Activated T-helper 1 cell treated with anti-CD3 and anti-CD28 coated beads, Interleukin-12 subunit alpha, Interleukin-12 subunit beta, Interleukin-2, Interleukin-4 antibody, amounts not matched to agents 30 ng/mL and 10 ng/mL and 1 ng/mL, durations not matched to agents 14 hours and 24 hours and 36 hours (primary cell): ENCODE measurements around the gene DUSP1. TPM values are rescaled to one million over a fixed set of nuclear protein-coding genes. Genes with fewer than 3 reads are reported as not detected.
A peak's percentile ranks its signal among the peaks of the same experiment; 100 is the strongest.

Source experiments
- DNase-seq: peaks from one replicate; pipeline ENCODE4 v3.0.0; 2021; ENCODE audit warnings: low spot score
- H3K27ac Mint-ChIP-seq: one replicate; pipeline ENCODE4 v1.8.0; 2021; ENCODE audit warnings: mild to moderate bottlenecking, mixed read lengths
- H3K27me3 Mint-ChIP-seq: one replicate; pipeline ENCODE4 v1.8.0; 2022; ENCODE audit warnings: mild to moderate bottlenecking, moderate library complexity, mixed read lengths; ENCODE audit not compliant: insufficient read depth
- H3K36me3 Mint-ChIP-seq: one replicate; pipeline ENCODE4 v1.8.0; 2021; ENCODE audit warnings: low read depth, mixed read lengths
- H3K4me1 Mint-ChIP-seq: one replicate; pipeline ENCODE4 v1.8.0; 2021; ENCODE audit warnings: low read depth, mixed read lengths
- H3K4me3 Mint-ChIP-seq: one replicate; pipeline ENCODE4 v1.8.0; 2021; ENCODE audit warnings: mild to moderate bottlenecking, moderate library complexity, mixed read lengths
- H3K9me3 Mint-ChIP-seq: one replicate; pipeline ENCODE4 v1.8.0; 2021; ENCODE audit warnings: mixed read lengths
- intact Hi-C: fragments of 100-400 bp; cut with micrococcal nuclease; formaldehyde crosslinking; loops from one replicate; pipeline ENCODE4 v1.15.1; 2024
- total RNA-seq: library from RNA; stranded (reverse); gene quantifications from 2 replicates; pipeline ENCODE4 v1.2.3, GENCODE V29; 2022

The DUSP1 gene
- total RNA-seq, 1 donor from 2014 or later, result 12.5 TPM

DNA sequence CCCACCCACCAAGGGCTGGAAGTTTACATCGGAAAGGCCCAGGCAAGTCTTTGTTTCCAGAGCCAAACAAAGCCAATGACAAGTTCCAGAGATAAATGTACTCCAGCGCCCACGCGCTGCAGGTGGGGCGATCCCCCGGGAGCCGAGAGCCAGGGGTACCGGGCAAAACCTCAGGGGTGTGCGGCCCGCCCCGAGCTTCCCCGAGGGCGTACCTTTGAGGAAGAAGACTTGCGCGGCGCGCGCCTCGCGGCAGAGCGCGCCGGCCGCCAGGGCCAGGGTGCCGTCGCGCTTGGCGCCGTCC is 671 bp downstream of the DUSP1 start:
- H3K9me3 Mint-ChIP-seq, result no peaks in the 10 kb centered on the region
- intact Hi-C loops, result loop anchor here (2.0 to 10.0 kb wide), 3 partner anchors 558 to 1114 kb away; partner anchors contain the start of genes CPEB4, FBXW11 and STC2
- no peaks in the 10 kb centered on the region for H3K27me3 Mint-ChIP-seq
- H3K4me3 Mint-ChIP-seq, result peak overlapping the region; percentile 88
- H3K36me3 Mint-ChIP-seq, result peaks cover 19% of the 10 kb centered on the region
- peak overlapping the region; percentile 76 for H3K27ac Mint-ChIP-seq
- no peak for DNase-seq
- peaks cover 61% of the 10 kb centered on the region for H3K4me1 Mint-ChIP-seq

DNA sequence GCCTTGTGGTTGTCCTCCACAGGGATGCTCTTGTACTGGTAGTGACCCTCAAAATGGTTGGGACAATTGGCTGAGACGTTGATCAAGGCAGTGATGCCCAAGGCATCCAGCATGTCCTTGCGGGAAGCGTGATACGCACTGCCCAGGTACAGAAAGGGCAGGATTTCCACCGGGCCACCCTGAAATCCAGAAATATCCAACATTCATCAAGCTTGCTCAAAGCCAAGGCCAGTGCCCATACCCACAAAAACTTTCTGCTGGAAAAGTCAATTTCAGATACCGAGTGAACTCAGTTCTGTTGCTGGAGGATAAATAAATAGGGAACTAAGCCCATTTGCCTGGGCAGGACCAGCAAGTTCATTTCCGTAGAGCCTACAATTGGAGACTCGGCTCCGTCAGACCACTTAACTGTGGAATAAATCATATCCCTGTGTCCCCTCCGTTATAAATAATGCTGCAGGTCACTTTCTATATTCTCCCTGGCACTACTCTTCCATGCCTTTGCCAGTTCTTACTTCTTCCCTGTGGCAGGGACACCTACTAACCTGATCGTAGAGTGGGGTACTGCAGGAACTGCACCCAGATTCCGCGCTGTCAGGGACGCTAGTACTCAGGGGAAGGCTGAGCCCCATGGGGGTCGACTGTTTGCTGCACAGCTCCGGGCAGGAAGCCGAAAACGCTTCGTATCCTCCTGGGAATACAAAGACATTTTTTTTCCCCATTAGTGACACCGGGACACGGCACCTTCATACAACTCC is 1.2 kb downstream of the DUSP1 start:
- no peak for DNase-seq
- Mint-ChIP-seq H3K36me3 (peaks cover 19% of the 10 kb centered on the region), H3K9me3 (no peaks in the 10 kb centered on the region), H3K27ac (peak overlapping the region; percentile 76), H3K4me3 (peak overlapping the region; percentile 88), H3K4me1 (peaks cover 64% of the 10 kb centered on the region), H3K27me3 (no peaks in the 10 kb centered on the region)
- intact Hi-C loops, result loop anchor here (2.0 to 10.0 kb wide), 4 partner anchors 559 to 1115 kb away; partner anchors contain the start of genes CPEB4, FBXW11, STC2 and STK10

DNA sequence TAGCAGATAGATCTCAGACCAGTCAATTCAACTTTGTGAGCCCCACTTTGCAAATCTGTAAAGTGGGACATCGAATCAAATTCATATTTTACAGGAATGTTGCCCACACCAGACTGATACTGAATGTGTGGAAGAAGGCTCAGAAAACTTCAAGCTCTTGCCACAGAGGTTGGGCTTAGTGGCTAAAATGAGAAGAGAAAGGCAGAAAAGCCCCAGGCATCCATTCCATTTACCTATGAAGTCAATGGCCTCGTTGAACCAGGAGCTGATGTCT is 1.7 kb downstream of the DUSP1 start:
- H3K4me3 Mint-ChIP-seq, result peak overlapping the region; percentile 88
- peaks cover 19% of the 10 kb centered on the region for H3K36me3 Mint-ChIP-seq
- H3K27ac Mint-ChIP-seq, result peak overlapping the region; percentile 9
- no peaks in the 10 kb centered on the region for H3K9me3 Mint-ChIP-seq
- no peak for DNase-seq
- intact Hi-C loops, result loop anchor here (5.0 kb wide), 1 partner anchor 582 kb away; the partner anchor contains the start of gene STK10
- H3K4me1 Mint-ChIP-seq, result peaks cover 62% of the 10 kb centered on the region
- H3K27me3 Mint-ChIP-seq, result no peaks in the 10 kb centered on the region

DNA sequence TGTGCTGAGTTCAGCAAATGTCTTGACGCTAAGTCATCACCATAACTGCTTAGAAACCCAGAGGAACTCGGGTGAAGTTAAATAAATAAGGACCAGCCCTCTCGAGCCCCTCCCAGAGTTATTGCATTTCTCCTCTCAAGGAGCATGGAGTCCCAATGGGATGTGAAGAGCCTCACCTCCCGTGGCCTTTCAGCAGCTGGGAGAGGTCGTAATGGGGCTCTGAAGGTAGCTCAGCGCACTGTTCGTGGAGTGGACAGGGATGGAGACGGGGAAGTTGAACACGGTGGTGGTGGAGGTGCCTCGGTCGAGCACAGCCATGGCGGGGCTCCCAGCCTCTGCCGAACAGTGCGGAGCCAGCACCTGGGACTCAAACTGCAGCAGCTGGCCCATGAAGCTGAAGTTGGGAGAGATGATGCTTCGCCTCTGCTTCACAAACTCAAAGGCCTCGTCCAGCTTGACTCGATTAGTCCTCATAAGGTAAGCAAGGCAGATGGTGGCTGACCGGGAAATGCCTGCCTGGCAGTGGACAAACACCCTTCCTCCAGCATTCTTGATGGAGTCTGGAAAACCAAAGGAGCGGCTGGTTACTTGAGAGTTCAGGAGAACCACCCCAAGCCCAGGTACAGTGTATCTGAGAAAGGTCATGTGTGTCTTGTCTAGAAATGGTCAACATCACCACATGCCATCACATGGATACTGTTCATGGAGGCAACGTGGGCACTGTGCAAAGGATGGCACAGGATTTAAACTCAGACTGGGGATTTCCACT is 2.2 kb downstream of the DUSP1 start:
- intact Hi-C loops, result loop anchor here (5.0 kb wide), 1 partner anchor 581 kb away; the partner anchor contains the start of gene STK10
- no peaks in the 10 kb centered on the region for H3K9me3 Mint-ChIP-seq
- no peak for DNase-seq
- H3K36me3 Mint-ChIP-seq, result peaks cover 19% of the 10 kb centered on the region
- peak overlapping the region; percentile 88 for H3K4me3 Mint-ChIP-seq
- peaks cover 61% of the 10 kb centered on the region for H3K4me1 Mint-ChIP-seq
- no peaks in the 10 kb centered on the region for H3K27me3 Mint-ChIP-seq
- no peak overlapping the region for H3K27ac Mint-ChIP-seq

DNA sequence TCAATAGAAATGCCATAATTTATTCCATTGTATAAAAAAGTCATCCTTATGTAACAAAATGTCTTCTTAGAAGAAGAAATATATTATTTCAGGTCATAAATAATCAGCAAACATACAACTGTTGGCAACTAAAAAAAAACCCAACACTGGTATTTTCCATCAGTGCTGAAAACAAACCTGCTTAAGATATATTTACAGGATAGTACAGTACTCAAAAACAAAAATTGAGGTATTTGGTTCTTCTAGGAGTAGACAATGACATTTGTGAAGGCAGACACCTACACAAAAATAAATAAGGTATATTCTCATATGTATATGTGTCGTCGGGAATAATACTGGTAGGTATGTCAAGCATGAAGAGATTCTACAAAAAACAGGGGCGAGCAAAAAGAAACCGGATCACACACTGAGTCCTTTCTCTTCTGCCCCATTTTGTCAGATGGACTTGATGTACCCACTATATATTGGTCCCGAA is 2.9 kb downstream of the DUSP1 start:
- H3K27ac Mint-ChIP-seq, result no peak overlapping the region

DNA sequence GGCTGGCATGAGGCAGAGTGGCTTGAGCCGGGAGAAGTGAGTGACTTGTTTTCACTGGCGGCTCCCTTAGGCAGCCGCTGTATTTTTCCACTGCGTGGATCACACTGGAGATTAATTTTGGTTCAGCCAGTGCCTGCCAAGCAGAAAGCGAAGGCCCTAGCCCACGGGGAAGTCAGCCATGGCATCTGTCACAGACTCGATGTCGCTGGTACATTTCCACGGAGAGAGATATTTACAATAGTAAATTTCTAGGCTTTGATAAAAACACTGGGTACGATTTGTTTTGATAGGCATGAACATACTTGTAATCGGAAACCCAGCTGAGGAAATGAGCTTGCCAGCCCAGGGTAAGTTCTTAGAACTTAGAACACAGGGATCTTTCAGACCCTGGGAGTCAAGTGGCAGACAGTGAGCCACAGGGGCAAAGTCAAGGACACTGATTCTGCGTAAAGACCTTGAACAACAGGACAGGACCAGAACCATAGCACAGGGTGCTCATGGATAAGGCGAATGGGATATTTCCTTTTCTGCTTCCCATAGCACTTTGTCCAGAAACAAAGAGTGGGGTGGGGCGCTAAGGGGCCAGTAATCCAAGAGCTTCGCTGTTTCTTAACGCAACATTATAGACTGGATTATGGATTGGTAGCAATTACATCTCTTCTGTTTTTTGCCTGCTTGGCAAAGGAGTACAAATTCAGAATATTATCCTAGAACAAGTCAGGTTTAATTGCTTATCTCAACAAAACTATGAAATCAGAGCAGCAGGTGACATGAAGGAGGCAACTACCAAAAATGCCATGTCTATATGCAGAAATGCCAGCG is 4.5 kb downstream of the DUSP1 start:
- H3K9me3 Mint-ChIP-seq, result no peaks in the 10 kb centered on the region
- H3K36me3 Mint-ChIP-seq, result peaks cover 19% of the 10 kb centered on the region
- intact Hi-C loops, result loop anchor here (5.0 kb wide), 1 partner anchor 579 kb away; the partner anchor contains the start of gene STK10
- H3K27me3 Mint-ChIP-seq, result no peaks in the 10 kb centered on the region
- peaks cover 40% of the 10 kb centered on the region for H3K4me1 Mint-ChIP-seq
- peak overlapping the region; percentile 87 for H3K27ac Mint-ChIP-seq
- no peak overlapping the region for H3K4me3 Mint-ChIP-seq
- DNase-seq, result no peak

More for the DNA sequence above, 2.9 kb downstream of the DUSP1 start:
- DNase-seq, result no peak
- Mint-ChIP-seq H3K9me3 (no peaks in the 10 kb centered on the region), H3K4me3 (no peak overlapping the region), H3K36me3 (peaks cover 19% of the 10 kb centered on the region), H3K4me1 (peaks cover 55% of the 10 kb centered on the region), H3K27me3 (no peaks in the 10 kb centered on the region)
- intact Hi-C loops, result loop anchor here (5.0 kb wide), 1 partner anchor 581 kb away; the partner anchor contains the start of gene STK10

DNA sequence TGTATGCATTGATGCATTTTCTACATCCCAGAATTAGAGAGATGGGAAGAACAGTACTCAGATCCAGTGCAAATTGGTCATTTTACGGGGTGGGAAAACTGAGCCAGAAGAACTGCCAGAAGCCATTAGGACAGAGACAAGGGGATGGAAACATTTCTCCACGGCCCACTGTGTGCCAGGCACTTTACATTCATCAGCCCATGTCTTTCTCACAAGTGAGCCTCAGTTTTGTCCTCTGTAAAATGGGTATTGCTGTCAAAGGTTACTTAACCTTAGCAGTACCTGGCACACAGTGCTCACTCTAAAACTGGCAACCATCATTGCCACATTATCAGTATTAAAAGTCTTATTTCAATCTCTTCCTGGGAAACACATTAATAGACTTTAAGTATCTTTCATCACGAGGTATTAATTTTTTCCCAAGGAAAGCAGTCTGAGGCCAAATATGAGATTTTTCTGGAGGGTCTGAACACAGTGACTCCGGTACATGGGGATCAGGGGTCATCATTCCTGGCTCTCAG is 5.2 kb downstream of the DUSP1 start:
- Mint-ChIP-seq H3K9me3 (no peaks in the 10 kb centered on the region), H3K27ac (peak overlapping the region; percentile 87), H3K4me1 (peaks cover 40% of the 10 kb centered on the region), H3K36me3 (peaks cover 19% of the 10 kb centered on the region), H3K27me3 (peaks cover 5% of the 10 kb centered on the region), H3K4me3 (peak overlapping the region; percentile 76)
- no peak for DNase-seq
- intact Hi-C loops, result loop anchor here (1.0 to 5.0 kb wide), 9 partner anchors 11 to 579 kb away; partner anchors contain the start of genes BNIP1, CREBRF, ERGIC1 and RPL26L1

DNA sequence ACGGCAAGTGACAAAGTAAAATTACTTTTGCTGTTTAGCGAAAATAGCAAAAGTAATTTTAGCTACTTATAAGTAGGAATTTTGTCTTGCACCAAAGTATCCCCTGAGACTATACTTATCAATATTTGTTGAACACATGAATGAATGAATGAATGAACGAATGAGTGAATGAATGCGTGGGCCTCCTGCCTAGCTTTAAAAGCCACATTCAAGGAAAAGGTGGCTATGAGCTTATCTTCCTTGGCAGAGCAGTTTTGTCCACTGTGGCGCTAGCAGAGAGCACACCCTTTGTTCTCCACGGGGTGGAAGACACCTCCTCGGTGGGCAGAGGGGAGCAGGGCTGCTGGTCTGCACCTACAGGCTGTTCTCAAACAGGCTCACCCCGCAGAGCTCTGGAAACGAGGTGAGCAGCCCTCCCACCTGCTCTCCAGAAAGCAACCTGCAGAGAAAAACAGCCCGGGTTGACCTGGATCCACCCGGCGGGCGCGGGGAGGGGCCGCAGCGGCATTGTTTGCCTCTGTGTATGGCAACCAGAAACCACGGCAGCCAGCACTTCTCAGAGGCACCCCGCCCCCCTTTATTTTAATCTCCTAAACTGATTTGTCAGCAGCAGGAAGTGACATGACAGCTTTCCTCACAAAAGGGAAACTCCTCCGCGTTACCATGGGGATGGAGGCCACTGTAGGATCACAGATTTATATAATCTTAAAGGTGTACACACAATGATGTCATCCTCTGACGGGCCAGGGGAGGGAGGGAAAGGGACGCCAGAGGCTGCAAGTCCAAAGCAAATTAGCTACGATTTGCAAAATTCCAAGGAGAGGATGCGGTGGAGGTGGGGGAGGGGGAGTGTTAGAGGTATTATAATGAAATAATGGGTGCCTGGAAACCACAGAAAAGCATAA is 5.9 kb downstream of the DUSP1 start:
- Mint-ChIP-seq H3K36me3 (peaks cover 18% of the 10 kb centered on the region), H3K4me3 (peak overlapping the region; percentile 76), H3K9me3 (no peaks in the 10 kb centered on the region), H3K4me1 (peaks cover 38% of the 10 kb centered on the region), H3K27me3 (peaks cover 6% of the 10 kb centered on the region), H3K27ac (peak overlapping the region; percentile 87)
- peak; percentile 95 for DNase-seq
- intact Hi-C loops, result loop anchor here (1.0 to 5.0 kb wide), 9 partner anchors 12 to 578 kb away; partner anchors contain the start of genes BNIP1, CREBRF, ERGIC1 and RPL26L1

DNA sequence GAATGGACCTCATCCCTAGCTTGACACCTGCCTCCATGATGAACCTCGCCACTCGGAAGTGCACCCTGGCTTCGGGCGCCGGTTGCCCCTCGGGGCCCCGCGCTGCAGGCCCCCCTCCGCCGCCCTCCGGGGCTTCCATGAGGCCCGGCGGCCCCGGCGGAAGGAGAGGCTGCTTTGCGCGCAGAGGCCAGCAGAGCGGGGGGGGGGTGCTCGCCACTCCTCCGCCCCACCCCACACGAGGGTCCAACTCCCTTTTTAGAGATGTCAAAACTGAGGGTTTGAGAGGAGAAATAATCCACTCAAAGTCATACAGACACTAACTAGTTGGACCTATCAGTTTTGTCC is 7.9 kb downstream of the DUSP1 start:
- peaks cover 7% of the 10 kb centered on the region for H3K27me3 Mint-ChIP-seq
- DNase-seq, result no peak
- intact Hi-C loops, result no loop called here
- no peak overlapping the region for H3K4me3 Mint-ChIP-seq
- H3K9me3 Mint-ChIP-seq, result no peaks in the 10 kb centered on the region
- H3K4me1 Mint-ChIP-seq, result peaks cover 27% of the 10 kb centered on the region
- H3K36me3 Mint-ChIP-seq, result peaks cover 3% of the 10 kb centered on the region
- H3K27ac Mint-ChIP-seq, result no peak overlapping the region

DNA sequence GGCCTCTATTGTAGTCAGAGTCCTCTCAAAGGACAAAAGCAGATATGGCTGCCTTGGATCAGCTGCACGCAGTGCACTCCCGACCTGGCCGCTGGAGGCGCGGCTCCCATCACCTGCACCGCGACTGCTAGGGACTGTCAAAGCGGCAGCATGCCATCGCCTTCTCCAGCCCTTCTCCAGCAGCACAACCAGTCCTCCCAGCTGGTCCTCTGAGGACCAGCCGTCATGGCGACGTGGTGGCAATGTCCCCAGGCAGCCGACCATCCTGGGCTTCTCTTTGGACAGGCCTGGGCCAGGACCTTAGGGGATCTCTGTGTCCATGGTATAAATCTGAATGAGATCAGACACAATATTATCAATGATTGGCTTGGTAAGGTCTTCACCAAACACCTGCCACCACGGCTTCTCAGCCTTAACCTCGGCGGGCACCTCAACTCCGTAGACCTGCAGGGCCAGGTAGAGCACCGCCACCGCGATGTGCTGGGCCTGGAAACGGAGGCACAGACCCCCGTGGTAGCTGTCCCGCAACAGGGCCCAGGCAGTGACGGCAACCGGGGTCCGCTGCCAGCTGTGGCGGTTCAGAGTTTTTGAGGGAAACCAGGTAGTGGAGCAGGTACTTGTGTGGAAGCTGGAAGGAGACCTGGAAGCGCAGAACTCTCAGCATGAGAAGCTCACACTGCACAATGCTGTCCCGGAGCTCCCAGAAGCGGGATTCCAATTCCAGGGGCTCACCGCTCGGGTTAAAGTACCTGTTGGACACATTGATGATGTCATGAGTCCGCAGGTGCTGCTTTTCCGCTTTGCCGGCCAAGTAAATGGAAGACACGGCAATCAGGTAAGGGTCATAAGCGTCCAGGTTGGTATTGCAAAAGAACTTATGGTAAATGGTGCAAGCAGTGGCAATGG is 8.5 kb downstream of the DUSP1 start:
- H3K4me3 Mint-ChIP-seq, result no peak overlapping the region
- no peak for DNase-seq
- intact Hi-C loops, result no loop called here
- H3K36me3 Mint-ChIP-seq, result peaks cover 1% of the 10 kb centered on the region
- no peak overlapping the region for H3K27ac Mint-ChIP-seq
- peaks cover 23% of the 10 kb centered on the region for H3K4me1 Mint-ChIP-seq
- H3K27me3 Mint-ChIP-seq, result peaks cover 7% of the 10 kb centered on the region
- no peaks in the 10 kb centered on the region for H3K9me3 Mint-ChIP-seq

DNA sequence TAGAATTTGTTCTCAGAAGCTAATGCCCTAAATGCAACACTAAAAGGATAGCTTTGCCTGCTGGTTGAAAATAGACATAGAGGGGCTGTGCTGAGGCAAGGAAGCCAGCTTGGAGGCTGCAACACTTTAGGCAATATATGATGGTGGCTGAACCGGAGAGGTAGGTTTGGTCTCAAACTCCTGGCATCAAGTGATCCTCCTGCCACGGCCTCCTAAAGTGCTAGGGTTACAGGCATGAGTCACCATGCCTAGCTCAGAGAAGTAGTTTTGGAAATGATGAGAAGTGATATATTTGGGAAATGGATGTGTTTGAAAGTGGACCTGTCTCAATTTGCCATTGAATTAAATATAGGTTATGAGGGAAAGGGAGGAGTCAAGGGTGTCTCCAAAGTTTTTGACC is 10.0 kb downstream of the DUSP1 start:
- Mint-ChIP-seq H3K27me3 (peaks cover 7% of the 10 kb centered on the region), H3K9me3 (no peaks in the 10 kb centered on the region), H3K36me3 (no peaks in the 10 kb centered on the region), H3K27ac (no peak overlapping the region), H3K4me1 (peaks cover 13% of the 10 kb centered on the region), H3K4me3 (no peak overlapping the region)
- intact Hi-C loops, result no loop called here
- DNase-seq, result no peak
